Tibial artery (tissue), 4 donors: ENCODE results near the gene IFT27.

Experiments
- DNase-seq, 2 donors: peaks; one replicate each; pipeline ENCODE4 v3.0.0-alpha.2; 2019
- H3K27ac ChIP-seq, 2 donors: fragments of 200-600 bp; sonication (generic) in 1 of 2; 1 replicate in 1 of 2; 2 replicates in 1 of 2; pipeline ENCODE4 v1.5.1; 2018 to 2019; ENCODE audit warnings: mild to moderate bottlenecking in 1 of 2
- H3K27me3 ChIP-seq, 2 donors: fragments of 200-600 bp; sonication (generic) in 1 of 2; one replicate each; pipeline versions ENCODE4 v1.5.1 to v1.6.0; 2016 to 2019
- H3K36me3 ChIP-seq, 3 donors: fragments of 200-600 bp; sonication (generic) in 2 of 3; one replicate each; pipeline ENCODE4 v1.5.1; 2016 to 2019; ENCODE audit warnings: mild to moderate bottlenecking in 2 of 3
- H3K4me1 ChIP-seq, 4 donors: fragments of 200-600 bp; sonication (generic) in 2 of 4; 1 replicate in 3 of 4; 2 replicates in 1 of 4; pipeline ENCODE4 v1.5.1; 2016 to 2019
- H3K4me3 ChIP-seq, 2 donors: fragments of 200-600 bp; sonication (generic) in 1 of 2; 1 replicate in 1 of 2; 2 replicates in 1 of 2; pipeline ENCODE4 v1.5.1; 2018 to 2019; ENCODE audit warnings: mild to moderate bottlenecking in 2 of 2
- H3K9me3 ChIP-seq, 3 donors: fragments of 200-600 bp; sonication (generic) in 1 of 3; one replicate each; pipeline ENCODE4 v1.5.1; 2016 to 2019
- intact Hi-C: fragments of 100-400 bp; cut with DNase I; formaldehyde crosslinking; loops from one replicate; pipeline ENCODE4 v1.15.0; 2023; ENCODE audit warnings: low total_unique reads
- TF ChIP-seq, protein P1 (sequence below), 2 experiments: fragments of 200-600 bp in 1 of 2; fragments of 450-650 bp in 1 of 2; IDR thresholded peaks; one replicate each; pipeline ENCODE4 v1.5.1; 2017 to 2019; ENCODE audit warnings: antibody characterized with exemption in 2 of 2, mild to moderate bottlenecking in 1 of 2, moderate library complexity in 1 of 2

Gene IFT27

GRCh38 chr22:36764641-36765040, 11.3 kb downstream of the IFT27 start:
- H3K27ac ChIP-seq, result no peak overlapping the region
- no peak overlapping the region for H3K4me3 ChIP-seq
- no peaks in the 10 kb centered on the region for H3K4me1 ChIP-seq
- TF ChIP-seq, protein P1, sequence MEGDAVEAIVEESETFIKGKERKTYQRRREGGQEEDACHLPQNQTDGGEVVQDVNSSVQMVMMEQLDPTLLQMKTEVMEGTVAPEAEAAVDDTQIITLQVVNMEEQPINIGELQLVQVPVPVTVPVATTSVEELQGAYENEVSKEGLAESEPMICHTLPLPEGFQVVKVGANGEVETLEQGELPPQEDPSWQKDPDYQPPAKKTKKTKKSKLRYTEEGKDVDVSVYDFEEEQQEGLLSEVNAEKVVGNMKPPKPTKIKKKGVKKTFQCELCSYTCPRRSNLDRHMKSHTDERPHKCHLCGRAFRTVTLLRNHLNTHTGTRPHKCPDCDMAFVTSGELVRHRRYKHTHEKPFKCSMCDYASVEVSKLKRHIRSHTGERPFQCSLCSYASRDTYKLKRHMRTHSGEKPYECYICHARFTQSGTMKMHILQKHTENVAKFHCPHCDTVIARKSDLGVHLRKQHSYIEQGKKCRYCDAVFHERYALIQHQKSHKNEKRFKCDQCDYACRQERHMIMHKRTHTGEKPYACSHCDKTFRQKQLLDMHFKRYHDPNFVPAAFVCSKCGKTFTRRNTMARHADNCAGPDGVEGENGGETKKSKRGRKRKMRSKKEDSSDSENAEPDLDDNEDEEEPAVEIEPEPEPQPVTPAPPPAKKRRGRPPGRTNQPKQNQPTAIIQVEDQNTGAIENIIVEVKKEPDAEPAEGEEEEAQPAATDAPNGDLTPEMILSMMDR (IDR thresholded peaks at IDR 0.05), result no peak
- H3K36me3 ChIP-seq, result peaks cover 0 to 70% (median 20%) of the 10 kb centered on the region in 3 donors
- no peaks in the 10 kb centered on the region for H3K27me3 ChIP-seq
- intact Hi-C loops, result loop anchor here (10.0 kb wide), 1 partner anchor 220 kb away; no protein-coding TSS in a partner anchor
- no peaks in the 10 kb centered on the region for H3K9me3 ChIP-seq
- DNase-seq, result peak in 1 of 2 donors; percentile 43

DNA sequence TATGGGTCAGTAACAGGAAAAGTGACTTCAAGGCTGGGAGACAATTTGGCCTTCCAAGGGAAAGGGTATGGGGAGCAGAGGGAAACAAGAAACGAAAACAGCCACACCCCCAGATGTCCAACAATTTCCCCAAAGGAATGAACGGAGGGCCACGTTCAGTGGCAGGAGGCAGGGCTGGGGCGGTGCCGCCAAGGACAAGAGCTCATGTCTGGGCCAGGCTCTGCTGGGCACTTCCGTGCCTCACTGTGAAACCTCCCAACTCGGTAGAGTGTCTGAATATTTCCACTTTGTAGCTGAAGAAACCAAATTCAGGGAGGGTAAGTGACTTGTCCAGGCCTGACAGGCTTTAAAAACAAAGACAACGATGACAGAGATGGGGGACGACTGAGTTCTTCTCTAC, 11.9 kb downstream of the IFT27 start:
- intact Hi-C loops, result loop anchor here (10.0 kb wide), 1 partner anchor 219 kb away; no protein-coding TSS in a partner anchor
- Histone ChIP-seq H3K4me3 (no peak overlapping the region), H3K36me3 (peaks cover 0 to 70% (median 20%) of the 10 kb centered on the region in 3 donors), H3K4me1 (no peaks in the 10 kb centered on the region), H3K27me3 (no peaks in the 10 kb centered on the region), H3K9me3 (no peaks in the 10 kb centered on the region), H3K27ac (no peak overlapping the region)
- TF ChIP-seq, protein P1 (IDR thresholded peaks at IDR 0.05), result no peak
- peak in 1 of 2 donors; percentile 44 for DNase-seq

GRCh38 chr22:36763576-36763975, 12.3 kb downstream of the IFT27 start:
- no peaks in the 10 kb centered on the region for H3K4me1 ChIP-seq
- TF ChIP-seq, protein P1 (IDR thresholded peaks at IDR 0.05), result no peak
- H3K27ac ChIP-seq, result no peak overlapping the region
- peak in 1 of 2 donors; percentile 42 for DNase-seq
- intact Hi-C loops, result loop anchor here (10.0 kb wide), 1 partner anchor 219 kb away; no protein-coding TSS in a partner anchor
- no peaks in the 10 kb centered on the region for H3K27me3 ChIP-seq
- H3K4me3 ChIP-seq, result no peak overlapping the region
- peaks cover 0 to 70% (median 20%) of the 10 kb centered on the region in 3 donors for H3K36me3 ChIP-seq
- H3K9me3 ChIP-seq, result no peaks in the 10 kb centered on the region

DNA sequence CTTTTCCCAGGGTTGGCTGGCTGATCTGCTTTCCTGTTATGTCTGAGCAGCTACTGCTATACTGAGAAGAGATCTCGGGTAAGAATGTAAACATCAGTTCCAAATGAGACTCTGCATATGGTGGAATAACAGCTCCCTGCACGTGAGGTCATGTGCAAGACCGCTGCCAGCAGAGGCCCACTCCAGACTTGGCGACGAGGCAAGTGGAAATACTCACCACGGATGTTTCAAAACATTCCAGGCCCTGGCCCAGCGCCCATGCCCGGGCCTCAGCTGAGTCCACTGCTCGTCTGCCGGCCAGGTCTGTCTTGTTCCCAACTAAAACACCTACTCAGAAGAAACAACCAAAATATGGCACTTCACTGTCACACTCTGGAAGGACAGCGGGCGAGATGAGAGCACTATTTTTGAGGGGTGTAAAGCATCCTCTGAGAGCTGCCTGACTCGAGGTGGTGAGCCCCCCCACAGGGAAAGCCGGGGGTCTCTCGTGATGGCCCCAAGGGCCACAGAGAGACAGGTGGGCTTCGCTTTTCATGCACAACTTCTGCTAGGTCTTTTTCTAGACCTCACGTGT, 13.1 kb downstream of the IFT27 start:
- Histone ChIP-seq H3K9me3 (no peaks in the 10 kb centered on the region), H3K27me3 (no peaks in the 10 kb centered on the region), H3K27ac (no peak overlapping the region), H3K4me3 (no peak overlapping the region), H3K4me1 (no peaks in the 10 kb centered on the region), H3K36me3 (peaks cover 0 to 70% (median 20%) of the 10 kb centered on the region in 3 donors)
- peak in 1 of 2 donors; percentile 65 for DNase-seq
- TF ChIP-seq, protein P1 (IDR thresholded peaks at IDR 0.05), result no peak
- intact Hi-C loops, result loop anchor here (10.0 kb wide), 1 partner anchor 218 kb away; no protein-coding TSS in a partner anchor

DNA sequence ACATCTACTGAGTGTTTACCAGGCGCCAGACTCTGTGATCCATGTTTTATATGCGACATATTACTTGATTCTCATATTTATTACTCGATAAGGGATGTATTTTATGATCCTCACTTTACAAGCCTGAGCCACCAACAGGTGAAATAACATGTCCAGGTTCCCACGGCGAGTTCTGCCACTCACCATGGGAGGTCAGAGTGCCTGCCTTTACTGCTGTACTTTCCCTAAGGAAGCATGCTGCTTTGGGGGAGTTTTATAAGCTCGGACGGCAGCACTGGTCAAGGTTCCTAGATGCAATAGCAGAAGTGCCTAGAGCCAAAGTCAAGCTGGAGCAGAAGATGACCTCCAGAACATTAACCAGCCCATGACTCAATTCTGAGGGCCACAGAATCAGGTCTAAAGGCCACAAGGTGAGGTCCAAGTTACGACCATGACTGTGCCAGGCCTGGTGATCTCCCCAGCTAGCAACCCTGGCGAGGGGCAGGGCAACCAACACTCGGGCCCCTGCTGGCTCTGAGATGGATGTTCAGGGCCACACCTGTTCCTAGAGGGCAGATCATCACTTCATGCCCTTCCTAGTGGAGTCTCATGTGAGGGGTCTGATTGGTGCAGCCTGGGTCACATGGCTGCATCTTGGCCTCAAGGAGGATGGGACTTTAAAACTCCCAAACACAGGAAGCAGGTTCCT, 14.2 kb downstream of the IFT27 start:
- Histone ChIP-seq H3K4me3 (no peak overlapping the region), H3K27me3 (peaks cover 0 to 3% of the 10 kb centered on the region in 2 donors), H3K9me3 (no peaks in the 10 kb centered on the region), H3K4me1 (no peaks in the 10 kb centered on the region), H3K36me3 (peaks cover 0 to 61% (median 12%) of the 10 kb centered on the region in 3 donors), H3K27ac (no peak overlapping the region)
- TF ChIP-seq, protein P1 (IDR thresholded peaks at IDR 0.05), result no peak
- intact Hi-C loops, result loop anchor here (10.0 kb wide), 1 partner anchor 217 kb away; no protein-coding TSS in a partner anchor
- DNase-seq, result peak in 1 of 2 donors; percentile 24
